BLaER1 (cell line): ENCODE measurements around the gene IRAK2.
A peak's percentile ranks its signal among the peaks of the same experiment; 100 is the strongest.

Experiments
- H3K27ac ChIP-seq: shearing (Covaris generic); formaldehyde crosslinking; 2 replicates; pipeline ENCODE4 v1.8.1; 2022
- H3K27me3 ChIP-seq: shearing (Covaris generic); formaldehyde crosslinking; 2 replicates; pipeline ENCODE4 v1.8.1; 2022
- H3K36me3 ChIP-seq: shearing (Covaris generic); formaldehyde crosslinking; 2 replicates; pipeline ENCODE4 v1.8.1; 2022
- H3K4me1 ChIP-seq: shearing (Covaris generic); formaldehyde crosslinking; 2 replicates; pipeline ENCODE4 v1.8.1; 2022
- H3K4me2 ChIP-seq: shearing (Covaris generic); formaldehyde crosslinking; 2 replicates; pipeline ENCODE4 v1.8.1; 2022
- H3K4me3 ChIP-seq: shearing (Covaris generic); formaldehyde crosslinking; 2 replicates; pipeline ENCODE4 v1.8.1; 2022
- H3K9ac ChIP-seq: shearing (Covaris generic); formaldehyde crosslinking; 2 replicates; pipeline ENCODE4 v1.8.1; 2022
- H3K9me3 ChIP-seq: shearing (Covaris generic); formaldehyde crosslinking; 2 replicates; pipeline ENCODE4 v1.8.1; 2022
- H4K20me1 ChIP-seq: shearing (Covaris generic); formaldehyde crosslinking; 2 replicates; pipeline ENCODE4 v1.8.1; 2022
- Cebpa-rat ChIP-seq: shearing (Covaris generic); IDR thresholded peaks from 2 replicates; pipeline ENCODE4 v1.8.1; 2022

IRAK2 gene

GRCh38 chr3:10292505-10293419 lies 128.0 kb downstream of the IRAK2 start, which contains the start of gene GHRL:
GHRL (minus strand) TSS chr3:10292947; CDS start chr3:10290180, 2,767 bp downstream.
- no peak for TF ChIP-seq Cebpa-rat
- peak within 1 kb of the TSS; percentile 76 for H3K27ac ChIP-seq
- H3K4me1 ChIP-seq = peaks cover 76% of the 10 kb centered on the region
- H4K20me1 ChIP-seq = no peaks in the 10 kb centered on the region
- peak within 1 kb of the TSS; percentile 49 for H3K4me3 ChIP-seq
- H3K36me3 ChIP-seq = peaks cover 48% of the 10 kb centered on the region
- H3K27me3 ChIP-seq = no peaks in the 10 kb centered on the region
- H3K9ac ChIP-seq = peak within 1 kb of the TSS; percentile 65
- peak within 1 kb of the TSS; percentile 92 for H3K4me2 ChIP-seq
- peaks cover 10% of the 10 kb centered on the region for H3K9me3 ChIP-seq
